22Rv1 (cell line): ENCODE results near the gene CD300A.

ENCODE experiments used
- ZFX ChIP-seq: fragments of 450-650 bp; IDR thresholded peaks from 2 replicates; pipeline ENCODE4 v1.6.1; 2017; ENCODE audit warnings: antibody characterized with exemption, borderline replicate concordance
- TF ChIP-seq, protein P1 (sequence below): fragments of 450-650 bp; IDR thresholded peaks from 2 replicates; pipeline ENCODE4 v1.5.1; 2017; ENCODE audit warnings: mild to moderate bottlenecking

DNA sequence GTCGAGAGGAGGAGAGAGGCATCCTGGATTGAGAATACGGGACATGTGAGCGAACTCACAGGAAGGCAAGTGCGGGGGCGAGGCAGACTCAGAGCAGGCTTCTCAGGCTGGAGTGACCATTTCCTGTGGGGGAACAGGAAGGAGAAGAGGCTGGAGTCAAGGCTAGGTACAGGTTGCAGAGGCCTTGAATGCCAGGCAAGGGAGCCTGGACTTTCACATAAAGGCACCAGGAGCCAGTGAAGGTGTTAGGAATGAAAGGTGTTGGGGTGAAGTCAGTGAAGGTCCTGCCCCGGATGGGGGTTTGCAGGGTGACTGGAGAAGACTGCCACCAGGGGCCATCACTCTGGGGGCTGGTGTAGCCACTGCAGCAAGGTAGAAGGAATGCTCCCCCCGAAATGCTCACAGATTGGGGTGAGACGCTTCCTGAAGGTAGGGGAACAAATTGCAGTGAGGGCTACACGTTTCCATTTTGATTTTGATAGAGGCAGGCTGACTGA lies 39.8 kb upstream of the CD300A start:
- TF ChIP-seq, protein P1, sequence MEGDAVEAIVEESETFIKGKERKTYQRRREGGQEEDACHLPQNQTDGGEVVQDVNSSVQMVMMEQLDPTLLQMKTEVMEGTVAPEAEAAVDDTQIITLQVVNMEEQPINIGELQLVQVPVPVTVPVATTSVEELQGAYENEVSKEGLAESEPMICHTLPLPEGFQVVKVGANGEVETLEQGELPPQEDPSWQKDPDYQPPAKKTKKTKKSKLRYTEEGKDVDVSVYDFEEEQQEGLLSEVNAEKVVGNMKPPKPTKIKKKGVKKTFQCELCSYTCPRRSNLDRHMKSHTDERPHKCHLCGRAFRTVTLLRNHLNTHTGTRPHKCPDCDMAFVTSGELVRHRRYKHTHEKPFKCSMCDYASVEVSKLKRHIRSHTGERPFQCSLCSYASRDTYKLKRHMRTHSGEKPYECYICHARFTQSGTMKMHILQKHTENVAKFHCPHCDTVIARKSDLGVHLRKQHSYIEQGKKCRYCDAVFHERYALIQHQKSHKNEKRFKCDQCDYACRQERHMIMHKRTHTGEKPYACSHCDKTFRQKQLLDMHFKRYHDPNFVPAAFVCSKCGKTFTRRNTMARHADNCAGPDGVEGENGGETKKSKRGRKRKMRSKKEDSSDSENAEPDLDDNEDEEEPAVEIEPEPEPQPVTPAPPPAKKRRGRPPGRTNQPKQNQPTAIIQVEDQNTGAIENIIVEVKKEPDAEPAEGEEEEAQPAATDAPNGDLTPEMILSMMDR: no peak
- TF ChIP-seq ZFX: no peak
